Renal cortical epithelial cell (primary cell): ENCODE measurements around the gene TLX1. TPM values are rescaled to one million over a fixed set of nuclear protein-coding genes. Genes with fewer than 3 reads are reported as not detected.
"Not testable (repeated sequence)": the region's sequence is repeated elsewhere in the genome, so short reads cannot be mapped to it uniquely, and the experiment has no call there.

Source experiments
- DNase-seq: peaks from one replicate; pipeline ENCODE4 v3.0.0-alpha.2; 2011; ENCODE audit warnings: low read depth
- total RNA-seq: library from RNA; depleted of rRNA; stranded (reverse); fragments of >200 nt; gene quantifications from 2 replicates; pipeline ENCODE4 v1.2.3, GENCODE V29; 2014

TLX1 gene
- total RNA-seq, 1 donor from 2014 or later: not detected

DNA sequence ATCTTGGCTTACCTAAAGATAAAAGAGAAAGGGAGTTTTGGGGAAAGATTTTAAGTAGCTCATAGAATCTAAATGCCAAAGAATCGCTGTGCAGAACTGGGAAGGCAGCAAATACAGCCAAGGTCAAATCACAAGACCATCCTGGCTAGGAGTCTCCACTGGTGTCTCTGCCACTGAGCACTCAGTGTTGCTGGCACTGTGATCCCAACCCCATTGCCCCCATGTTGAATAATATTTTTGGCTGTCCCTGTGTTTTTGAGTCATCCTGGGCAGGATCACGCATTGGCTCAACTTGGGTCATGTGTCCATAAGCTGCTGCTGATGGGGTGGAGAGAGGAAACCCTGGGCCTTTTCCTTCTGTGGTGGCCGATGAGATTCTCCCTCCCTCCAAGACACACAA is 21.2 kb downstream of the TLX1 start:
- no peak for DNase-seq

DNA sequence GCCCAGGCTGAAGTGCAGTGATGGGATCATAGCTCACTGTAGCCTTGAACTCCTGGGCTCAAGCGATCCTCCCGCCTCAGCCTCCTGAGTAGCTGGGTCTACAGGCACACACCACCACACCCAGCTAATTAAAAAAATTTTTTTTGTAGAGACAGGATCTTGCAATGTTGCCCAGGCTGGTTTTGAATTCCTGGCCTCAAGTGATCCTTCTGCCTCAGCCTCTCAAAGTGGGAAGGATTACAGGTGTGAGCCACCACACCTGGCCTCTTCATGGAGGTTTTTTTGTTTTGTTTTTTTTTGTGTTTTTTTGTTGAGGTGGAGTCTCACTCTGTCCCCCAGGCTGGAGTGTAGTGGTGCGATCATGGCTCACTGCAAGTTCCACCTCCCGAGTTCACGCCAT is 23.4 kb downstream of the TLX1 start:
- DNase-seq: not testable (repeated sequence)

DNA sequence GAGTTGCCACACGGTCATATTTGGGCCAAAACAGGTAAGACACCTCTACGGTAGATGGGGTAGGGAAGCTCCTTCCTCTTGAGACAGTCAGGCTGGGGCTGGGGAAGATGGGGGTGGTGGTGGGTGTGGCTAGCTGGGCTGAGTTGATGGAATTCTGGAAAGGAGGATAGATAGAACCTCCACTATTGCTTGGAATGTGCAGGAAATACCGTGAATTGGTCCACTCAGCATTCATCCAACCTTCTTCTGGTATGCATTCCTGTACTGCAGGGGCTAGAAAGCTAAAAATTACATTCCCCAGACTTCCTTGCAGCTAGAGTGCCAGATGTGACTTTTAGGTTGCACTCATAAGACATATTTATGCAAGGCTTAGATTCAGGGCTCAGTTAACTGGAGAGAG is 24.8 kb downstream of the TLX1 start:
- DNase-seq: no peak

DNA sequence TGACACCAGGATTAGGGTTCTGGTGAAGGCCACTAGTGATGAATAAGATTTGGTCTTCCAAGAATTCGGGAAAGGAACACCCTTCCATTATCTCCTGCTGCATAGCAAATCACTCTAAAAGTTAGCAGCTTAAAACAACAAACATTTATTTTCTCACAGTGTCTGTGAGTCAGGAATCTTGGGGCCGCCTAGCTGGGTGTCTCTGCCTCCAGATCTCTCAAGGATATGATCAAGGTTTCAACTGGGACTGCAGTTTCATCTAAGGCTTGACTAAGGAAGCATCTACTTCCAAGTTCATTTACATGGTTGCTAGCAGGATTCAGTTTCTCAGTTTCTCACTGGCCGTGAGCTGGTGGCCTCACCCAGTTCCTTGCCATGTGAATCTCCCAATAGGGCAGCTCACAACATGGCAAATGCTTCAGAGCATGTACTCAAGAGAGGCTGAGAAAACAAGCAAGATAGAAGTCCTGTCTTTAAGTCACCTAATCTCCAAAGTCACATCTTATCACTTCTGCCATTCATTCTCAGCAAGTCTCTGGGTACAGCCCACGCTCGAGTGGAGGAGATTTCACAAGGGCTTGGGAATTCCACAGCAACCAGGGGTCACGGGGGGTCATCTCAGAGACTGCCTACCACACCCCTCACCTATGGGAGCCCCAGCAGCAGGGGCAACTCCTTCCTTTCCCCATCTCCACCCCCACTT is 26.8 kb downstream of the TLX1 start:
- DNase-seq: no peak

DNA sequence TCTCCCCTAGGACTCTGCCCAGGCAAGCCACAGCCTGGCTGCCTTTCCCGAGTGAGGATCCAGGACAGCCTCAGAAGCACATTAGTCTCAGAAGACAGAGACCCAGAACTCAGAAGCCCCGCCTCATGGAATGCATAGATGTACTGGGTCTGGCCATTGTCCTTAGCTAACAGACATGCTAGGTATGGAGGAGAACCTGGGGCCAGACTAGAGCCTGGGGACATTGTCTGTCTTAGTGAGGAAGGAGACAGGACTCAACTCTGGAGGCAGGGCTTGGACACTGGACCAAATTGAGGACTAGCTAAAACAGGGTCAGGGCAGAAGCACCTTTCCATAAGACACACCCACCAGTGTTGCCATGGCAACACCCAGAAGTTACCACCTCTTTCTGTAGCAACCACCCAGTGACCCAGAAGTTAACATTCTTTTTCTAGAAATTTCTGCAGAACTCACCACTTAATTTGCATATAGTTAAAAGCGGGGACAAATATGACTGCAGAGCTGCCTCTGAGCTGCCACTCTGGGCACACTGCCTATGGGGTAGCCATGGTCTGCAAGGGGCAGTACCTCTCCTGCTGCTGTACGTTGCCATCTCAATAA is 27.5 kb downstream of the TLX1 start:
- DNase-seq: no peak

DNA sequence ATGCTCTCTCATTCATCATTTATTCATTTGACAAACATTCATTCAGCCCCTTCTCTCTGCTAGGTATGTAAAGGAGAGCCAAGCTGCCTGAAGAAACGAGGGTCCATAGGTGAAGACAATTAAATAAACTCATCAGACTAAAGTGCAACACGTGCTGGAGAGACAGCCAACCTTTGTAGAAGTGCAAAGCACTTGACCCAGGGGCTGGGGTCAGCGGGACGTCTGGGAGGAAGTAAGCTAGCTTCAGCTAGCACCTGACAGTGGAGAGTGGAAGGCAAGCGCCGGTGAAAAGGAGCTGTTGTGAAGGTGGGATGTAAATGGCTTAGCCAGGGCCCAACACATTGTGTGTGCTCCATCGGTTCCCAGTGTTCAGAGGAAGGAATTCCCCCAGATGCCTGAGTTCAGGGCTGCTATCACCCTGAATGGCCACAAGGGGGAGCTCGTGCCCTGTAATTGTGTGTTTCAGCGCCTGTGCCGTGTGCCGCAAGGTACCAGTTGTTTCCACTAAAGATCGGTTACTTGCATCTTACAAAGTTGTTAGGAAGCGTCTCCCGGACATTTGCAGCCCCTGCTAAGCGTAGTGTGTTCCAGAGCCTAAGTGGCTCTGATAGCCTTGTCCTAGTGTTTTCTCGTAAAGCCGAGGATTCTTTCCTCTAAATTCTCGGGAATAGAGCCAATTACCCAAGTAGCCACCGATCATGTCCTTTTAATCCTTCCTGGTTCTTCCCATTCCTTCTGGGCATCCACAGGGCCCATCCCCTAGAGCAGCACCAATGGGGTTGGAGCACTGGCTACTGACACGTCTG is 30.6 kb downstream of the TLX1 start:
- DNase-seq: peak; percentile 62

DNA sequence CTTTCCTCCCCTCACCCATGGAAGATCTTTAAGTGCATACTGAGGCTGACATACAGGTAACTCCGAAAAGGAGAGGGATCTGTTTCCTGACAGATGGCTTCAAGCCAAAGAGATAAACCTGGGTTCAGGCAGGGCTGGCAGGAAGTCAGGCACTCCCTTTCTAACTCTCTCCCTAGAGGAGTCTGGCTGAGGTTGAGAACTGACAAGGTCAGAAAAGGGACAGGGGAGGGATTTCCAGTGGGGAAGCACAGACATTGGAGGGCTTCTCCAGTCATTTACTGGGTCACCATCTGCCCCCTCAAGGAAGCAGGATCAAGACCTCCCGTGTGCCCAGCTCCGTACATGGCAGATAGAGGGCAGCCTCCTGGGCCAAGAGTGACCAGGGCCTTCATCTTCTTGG is 31.6 kb downstream of the TLX1 start:
- DNase-seq: no peak

DNA sequence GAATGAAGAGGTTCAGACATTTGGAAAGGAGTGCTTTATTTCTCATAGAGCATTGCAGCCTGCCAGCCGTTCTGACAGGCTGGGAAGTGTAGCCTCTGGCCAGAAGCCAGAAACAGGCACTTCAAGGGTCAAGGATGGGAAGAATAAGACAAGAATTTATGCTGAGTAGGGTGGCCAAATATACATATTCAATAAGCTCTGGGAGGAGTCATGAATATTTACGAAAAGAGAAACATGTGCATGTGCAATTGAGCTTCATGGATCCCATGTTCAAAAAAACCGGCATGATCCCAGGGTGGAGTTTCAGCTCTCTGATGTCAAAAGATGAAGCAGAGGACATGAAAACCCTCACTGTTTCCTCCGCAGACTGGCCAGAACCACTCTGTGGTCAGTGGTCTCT is 32.9 kb downstream of the TLX1 start:
- DNase-seq: no peak

DNA sequence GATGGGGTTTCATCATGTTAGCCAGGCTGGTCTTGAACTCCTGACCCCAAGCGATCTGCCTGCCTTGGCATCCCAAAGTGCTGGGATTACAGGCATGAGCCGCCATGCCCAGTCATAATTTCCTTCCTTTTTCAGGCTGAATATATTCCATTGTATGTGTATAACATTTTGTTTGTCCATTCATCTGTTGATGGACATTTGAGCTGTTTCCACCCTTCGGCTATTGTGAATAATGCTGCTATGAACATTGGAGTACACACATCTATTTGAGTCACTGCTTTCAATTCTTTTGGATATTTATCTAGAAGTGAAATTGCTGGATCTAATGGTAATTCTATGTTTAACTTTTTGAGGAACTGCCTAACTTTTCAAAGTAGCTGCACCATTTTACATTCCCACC is 34.6 kb downstream of the TLX1 start:
- DNase-seq: no peak

DNA sequence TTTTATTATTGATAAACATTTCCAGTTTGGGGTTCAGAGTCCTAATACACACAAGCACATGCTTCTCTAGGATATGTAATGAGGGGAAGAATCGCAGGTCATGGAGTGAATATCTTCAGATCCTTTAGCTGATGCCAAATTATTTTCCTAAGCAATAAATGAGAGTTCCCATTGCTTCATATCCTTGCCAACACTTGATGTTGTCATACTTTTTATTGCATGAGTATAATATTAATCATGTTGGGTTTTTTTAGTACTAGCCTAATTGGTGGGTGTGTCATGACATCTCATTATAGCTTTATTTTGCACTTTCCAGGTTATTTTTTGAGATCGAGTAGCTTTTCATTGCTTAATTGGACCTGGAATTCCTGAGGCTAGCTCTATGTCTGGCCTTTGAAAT is 35.3 kb downstream of the TLX1 start:
- no peak for DNase-seq

DNA sequence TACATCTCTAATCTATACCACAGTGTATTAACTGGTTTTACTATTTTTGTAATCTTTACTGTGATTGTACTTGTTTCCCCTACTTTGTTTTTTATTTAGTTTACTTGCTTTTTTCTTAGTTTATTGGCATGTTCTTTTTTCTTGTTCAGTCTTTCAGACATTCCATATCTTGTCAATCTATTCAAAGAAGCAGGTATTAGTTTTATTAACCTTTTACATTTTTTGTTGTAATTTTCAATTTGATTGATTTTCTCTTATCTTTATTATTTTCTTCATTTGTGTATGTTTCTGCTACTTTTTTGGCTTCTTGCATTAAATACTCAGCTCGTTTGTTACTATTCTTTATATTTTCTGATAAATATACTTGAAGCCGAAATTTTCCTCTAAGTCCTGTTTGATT is 41.6 kb downstream of the TLX1 start:
- DNase-seq: no peak

DNA sequence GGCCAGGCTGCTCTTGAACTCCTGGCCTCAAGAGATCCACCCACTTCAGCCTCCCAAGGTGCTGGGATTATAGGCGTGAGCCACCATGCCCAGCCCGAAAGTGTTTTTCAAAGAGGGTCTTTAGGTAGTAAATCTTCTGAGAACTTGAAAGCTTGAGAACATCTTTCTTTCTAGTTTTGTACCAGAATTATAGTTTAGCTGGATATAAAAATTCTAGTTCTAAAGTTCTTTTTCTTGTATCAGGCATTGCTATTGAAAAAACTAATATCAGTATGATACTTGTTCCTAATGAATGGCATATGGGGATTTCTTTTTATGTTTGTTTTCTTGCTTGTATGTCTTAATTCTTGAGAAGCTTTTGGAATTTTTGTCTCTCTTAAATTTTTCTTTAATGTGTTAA is 43.2 kb downstream of the TLX1 start:
- DNase-seq: no peak

DNA sequence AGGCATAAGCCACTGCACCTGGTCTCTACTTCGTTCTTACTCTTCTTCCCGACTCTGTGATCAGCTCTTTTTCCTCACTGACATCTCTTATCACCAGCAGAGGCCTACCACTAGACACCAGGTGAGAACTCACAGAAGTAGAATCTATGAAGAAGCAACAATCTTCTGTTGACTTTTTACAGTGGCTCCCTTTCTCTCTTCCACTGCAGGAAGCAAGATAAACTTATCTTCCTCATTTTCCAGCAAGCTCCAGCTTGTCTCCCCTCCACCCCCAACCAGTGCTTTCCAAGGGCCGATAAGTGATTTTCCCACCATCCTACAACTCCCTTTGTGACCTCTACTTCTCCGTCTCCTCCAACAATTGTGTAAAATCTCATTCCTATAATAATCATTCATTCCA is 45.5 kb downstream of the TLX1 start:
- DNase-seq: no peak

DNA sequence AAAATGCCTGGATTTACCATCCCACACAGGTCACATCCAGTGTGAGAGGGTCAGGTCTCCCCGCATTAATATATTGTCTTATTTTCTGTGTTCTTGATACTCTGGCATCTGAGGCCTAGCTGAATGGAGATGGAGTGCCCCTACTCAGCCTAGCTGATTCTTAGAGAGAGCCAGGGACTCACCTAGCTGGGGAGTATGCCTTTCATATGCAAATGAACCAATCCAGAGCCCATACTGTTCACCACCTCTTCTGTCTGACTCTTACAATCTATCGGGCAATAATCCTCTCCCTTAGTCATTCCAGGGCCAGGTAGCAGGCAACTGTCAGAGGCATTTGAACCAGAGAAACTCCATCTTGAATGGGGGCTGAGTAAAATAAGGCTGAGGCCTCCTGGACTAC is 51.8 kb downstream of the TLX1 start:
- no peak for DNase-seq

DNA sequence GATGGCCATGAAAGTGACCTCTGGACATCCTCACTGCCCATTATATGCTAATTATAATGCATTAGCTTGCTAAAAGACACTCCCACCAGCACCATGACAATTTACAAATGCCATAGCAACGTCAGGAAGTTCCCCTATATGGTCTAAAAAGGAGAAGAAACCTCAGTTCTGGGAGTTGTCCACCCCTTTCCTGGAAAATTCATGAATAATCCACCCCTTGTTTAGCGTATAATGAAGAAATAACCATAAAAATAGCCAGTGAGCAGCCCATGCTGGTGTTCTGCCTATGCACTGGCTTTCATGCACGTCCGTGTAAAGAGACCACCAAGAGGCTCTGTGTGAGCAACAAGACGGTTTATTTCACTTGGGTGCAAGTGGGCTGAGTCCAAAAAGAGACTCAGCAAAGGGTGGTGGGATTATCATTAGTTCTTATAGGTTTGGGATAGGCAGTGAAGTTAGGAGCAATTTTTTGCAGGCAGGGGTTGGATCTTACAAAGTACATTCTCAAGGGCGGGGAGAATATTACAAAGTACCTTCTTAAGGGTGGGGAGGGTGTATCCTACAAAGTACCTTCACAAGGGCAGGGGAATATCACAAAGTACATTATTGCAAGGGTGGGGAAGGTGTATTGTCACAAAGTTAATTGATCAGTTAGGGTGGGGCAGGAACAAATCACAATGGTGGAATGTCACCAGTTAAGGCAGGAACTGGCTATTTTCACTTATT is 52.5 kb downstream of the TLX1 start:
- DNase-seq: no peak

Other genes starting within 250 kb of the TLX1 start
- 17.5 and 25.7 TPM in 2 replicates for gene SLF2, start 218.3 kb upstream of the TLX1 start, total RNA-seq
- gene SEMA4G, start 161.8 kb upstream of the TLX1 start, total RNA-seq: 0.69 and 7.0 TPM in 2 replicates
- gene MRPL43, start 143.8 kb upstream of the TLX1 start, total RNA-seq: 43.2 and 54.9 TPM in 2 replicates
- 8.7 and 16.8 TPM in 2 replicates for gene TWNK, start 143.8 kb upstream of the TLX1 start, total RNA-seq
- gene LZTS2, start 131.5 kb upstream of the TLX1 start, total RNA-seq: 72.9 and 77.3 TPM in 2 replicates
- 1.3 and 4.7 TPM in 2 replicates for gene PDZD7, start 100.2 kb upstream of the TLX1 start, total RNA-seq
- gene SFXN3, start 100.1 kb upstream of the TLX1 start, total RNA-seq: 35.8 and 40.9 TPM in 2 replicates
- gene KAZALD1, start 69.3 kb upstream of the TLX1 start, total RNA-seq: 1.0 and 1.1 TPM in 2 replicates
- gene LBX1, start 98.2 kb downstream of the TLX1 start, total RNA-seq: not detected in 2 replicates
- gene BTRC, start 222.9 kb downstream of the TLX1 start, total RNA-seq: 4.7 and 19.6 TPM in 2 replicates